ENCODE measurements around the gene CDK2. TPM values are rescaled to one million over a fixed set of nuclear protein-coding genes. Genes with fewer than 3 reads are reported as not detected.

CDK2 gene
- total RNA-seq, 1 donor from 2014 or later, result 28.0 TPM

DNA sequence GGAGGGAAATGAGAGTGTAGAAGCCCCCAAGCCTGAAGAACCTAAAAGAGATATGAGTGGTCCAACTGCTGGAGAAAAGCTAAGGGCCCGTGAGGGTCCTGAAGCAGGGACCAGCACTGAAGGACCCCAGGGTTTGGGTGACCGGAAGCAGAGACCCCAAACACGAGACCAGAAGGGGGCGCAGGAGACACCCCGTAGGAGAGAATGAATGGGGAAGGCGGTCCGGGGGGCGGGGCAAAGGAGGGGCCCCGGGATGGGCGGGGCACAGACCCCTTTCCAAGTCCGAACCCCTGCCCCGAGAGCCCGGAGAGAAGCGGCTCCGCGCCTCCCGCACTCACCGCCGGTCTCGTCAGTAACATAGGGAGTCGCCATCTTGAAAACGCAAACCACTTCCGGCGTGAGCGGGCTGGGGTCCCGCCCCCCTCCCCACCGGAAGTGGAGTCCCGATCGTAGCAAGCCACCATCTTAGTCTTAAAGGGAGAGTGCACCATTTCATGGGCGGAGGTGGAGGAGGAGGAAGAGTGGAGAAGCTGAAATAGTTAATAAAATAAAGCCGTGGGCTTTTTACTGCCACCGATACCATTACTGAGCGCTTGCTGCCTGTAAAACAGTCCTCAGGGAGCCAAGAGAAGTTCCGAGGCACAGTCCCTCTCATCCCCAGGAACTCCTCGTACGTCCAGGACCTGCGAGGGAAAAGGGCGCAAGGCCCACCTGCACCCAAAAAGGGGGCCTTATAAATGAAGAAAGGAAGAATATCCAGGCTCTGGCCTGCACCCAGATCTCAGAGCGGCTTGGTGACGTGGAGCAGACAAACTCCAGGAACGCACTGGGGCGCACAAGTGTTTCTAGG is 39.7 kb upstream of the CDK2 start:
- Histone ChIP-seq H3K36me3 (peaks cover 18% of the 10 kb centered on the region), H3K4me1 (peaks cover 38% of the 10 kb centered on the region), H3K27me3 (no peaks in the 10 kb centered on the region), H3K9me3 (no peaks in the 10 kb centered on the region), H3K27ac (peak overlapping the region; percentile 98), H3K4me3 (peak overlapping the region; percentile 97)
- ATAC-seq, result peak; percentile 88
- intact Hi-C loops (cut with DNase I), result loop anchor here (10.0 kb wide), 1 partner anchor 92 kb away; no protein-coding TSS in a partner anchor
- DNase-seq, result peak; percentile 92
- TF ChIP-seq CTCF (IDR thresholded peaks at IDR 0.05), result peak; percentile 61

DNA sequence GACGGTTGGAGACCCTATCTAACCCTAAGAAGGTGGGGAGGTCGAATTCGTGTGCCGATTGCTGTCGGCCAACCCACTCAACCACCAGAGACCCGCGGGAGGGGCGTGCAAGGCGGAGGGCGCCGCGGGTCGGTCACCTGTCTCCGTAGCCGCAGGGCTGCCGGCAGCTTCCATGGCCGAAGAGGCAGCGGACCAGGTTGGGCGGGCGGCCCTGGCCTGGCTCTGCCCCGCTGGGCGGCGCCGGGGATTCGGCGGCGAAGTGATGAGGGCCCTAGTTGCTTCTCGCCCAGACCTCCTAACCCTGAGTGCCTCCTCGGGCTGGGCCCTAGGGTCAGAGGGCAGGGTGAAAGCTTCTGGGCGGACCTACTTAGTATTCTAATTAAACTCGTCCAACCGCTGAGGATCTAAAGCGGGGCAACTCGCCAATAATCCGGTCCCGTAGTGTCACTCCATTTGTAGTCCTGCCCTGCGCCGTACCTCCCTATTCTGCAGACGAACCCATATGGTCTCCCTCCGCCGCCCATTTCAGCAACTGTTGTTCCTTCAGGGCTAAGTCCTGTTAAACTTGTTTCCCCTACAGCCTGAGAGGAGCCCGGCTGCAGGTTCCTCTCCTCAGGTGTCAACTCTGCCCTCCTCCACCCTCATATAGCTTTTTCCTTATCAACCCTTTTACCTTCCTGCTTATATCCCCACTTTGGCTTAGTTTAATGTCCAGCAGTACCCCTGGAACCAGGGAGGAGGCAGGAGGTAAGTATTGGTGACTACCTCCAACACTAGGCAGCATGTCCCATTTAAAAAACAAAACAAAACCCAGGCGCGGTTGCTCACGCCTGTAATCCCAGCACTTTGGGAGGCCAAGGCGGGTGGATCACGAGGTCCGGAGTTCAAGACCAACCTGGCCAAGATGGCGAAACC is 38.8 kb upstream of the CDK2 start, which contains the start of gene PYM1:
Gene PYM1, minus strand, starts transcription at position 307 of the 915 bp plus-strand sequence. Its CDS starts 133 bp downstream, at position 174.
- Histone ChIP-seq H3K27ac (peak within 1 kb of the TSS; percentile 98), H3K9me3 (no peaks in the 10 kb centered on the region), H3K27me3 (no peaks in the 10 kb centered on the region), H3K36me3 (peaks cover 10% of the 10 kb centered on the region), H3K4me3 (peak within 1 kb of the TSS; percentile 97), H3K4me1 (peaks cover 41% of the 10 kb centered on the region)
- peak; percentile 5 for TF ChIP-seq CTCF (IDR thresholded peaks at IDR 0.05)
- ATAC-seq (peak; percentile 84), DNase-seq (peak; percentile 91)
- intact Hi-C loops (cut with DNase I), result loop anchor here (10.0 kb wide), 1 partner anchor 93 kb away; no protein-coding TSS in a partner anchor

DNA sequence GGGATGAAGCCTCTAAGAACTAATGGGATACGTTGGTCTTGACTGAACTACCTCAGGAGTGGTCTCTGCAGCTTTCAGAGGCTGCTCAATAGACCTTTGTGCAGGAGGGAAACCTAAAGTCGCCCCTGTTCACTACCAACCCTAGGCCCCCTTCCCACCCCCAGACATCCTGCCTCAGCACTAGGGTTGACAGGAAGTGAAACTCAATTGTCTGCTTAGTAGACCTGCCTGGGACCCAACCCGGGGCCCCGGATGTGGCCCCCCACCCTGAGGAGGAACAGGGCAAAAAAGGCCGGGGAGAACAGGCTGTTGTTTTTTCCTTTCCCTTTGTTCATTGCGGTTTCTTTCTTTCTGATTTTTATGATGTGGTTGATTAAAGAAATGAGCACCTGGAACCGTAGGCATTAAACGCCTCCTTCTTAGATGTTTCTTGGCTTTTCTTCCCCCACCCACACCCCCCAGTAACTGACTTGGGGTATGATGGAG is 37.3 kb upstream of the CDK2 start:
- Histone ChIP-seq H3K4me3 (no peak overlapping the region), H3K4me1 (peaks cover 50% of the 10 kb centered on the region), H3K27me3 (no peaks in the 10 kb centered on the region), H3K27ac (peak overlapping the region; percentile 98), H3K9me3 (no peaks in the 10 kb centered on the region), H3K36me3 (no peaks in the 10 kb centered on the region)
- ATAC-seq (no peak), DNase-seq (no peak)
- intact Hi-C loops (cut with DNase I), result loop anchor here (10.0 kb wide), 1 partner anchor 95 kb away; no protein-coding TSS in a partner anchor
- TF ChIP-seq CTCF (IDR thresholded peaks at IDR 0.05), result no peak

GRCh38 chr12:55930771-55931316 is 35.8 kb upstream of the CDK2 start, which contains the start of gene DGKA:
DGKA (plus strand) TSS chr12:55931162; CDS start chr12:55936504, 5,342 bp downstream.
- Histone ChIP-seq H3K9me3 (no peaks in the 10 kb centered on the region), H3K4me1 (peaks cover 50% of the 10 kb centered on the region), H3K27me3 (no peaks in the 10 kb centered on the region), H3K27ac (peak within 1 kb of the TSS; percentile 61), H3K36me3 (no peaks in the 10 kb centered on the region), H3K4me3 (peak within 1 kb of the TSS; percentile 77)
- ATAC-seq (peak; percentile 2), DNase-seq (no peak)
- peak; percentile 59 for TF ChIP-seq CTCF (IDR thresholded peaks at IDR 0.05)
- intact Hi-C loops (cut with DNase I), result no loop called here

- ATAC-seq (no peak), DNase-seq (no peak)
- Histone ChIP-seq H3K27ac (peak overlapping the region; percentile 55), H3K36me3 (no peaks in the 10 kb centered on the region), H3K4me1 (peaks cover 46% of the 10 kb centered on the region), H3K9me3 (no peaks in the 10 kb centered on the region), H3K27me3 (no peaks in the 10 kb centered on the region), H3K4me3 (peak overlapping the region; percentile 77)
- intact Hi-C loops (cut with DNase I), result no loop called here
- TF ChIP-seq CTCF (IDR thresholded peaks at IDR 0.05), result no peak
These were observed 35.3 kb upstream of the CDK2 start for GRCh38 chr12:55931317-55931779.
